ENCODE measurements around the gene C1QL3. TPM values are rescaled to one million over a fixed set of nuclear protein-coding genes. Genes with fewer than 3 reads are reported as not detected.
A peak's percentile ranks its signal among the peaks of the same experiment; 100 is the strongest.

Gene C1QL3
- total and polyA plus RNA-seq, 2 experiments from 2014 or later: 0.34 to 2.3 TPM

DNA sequence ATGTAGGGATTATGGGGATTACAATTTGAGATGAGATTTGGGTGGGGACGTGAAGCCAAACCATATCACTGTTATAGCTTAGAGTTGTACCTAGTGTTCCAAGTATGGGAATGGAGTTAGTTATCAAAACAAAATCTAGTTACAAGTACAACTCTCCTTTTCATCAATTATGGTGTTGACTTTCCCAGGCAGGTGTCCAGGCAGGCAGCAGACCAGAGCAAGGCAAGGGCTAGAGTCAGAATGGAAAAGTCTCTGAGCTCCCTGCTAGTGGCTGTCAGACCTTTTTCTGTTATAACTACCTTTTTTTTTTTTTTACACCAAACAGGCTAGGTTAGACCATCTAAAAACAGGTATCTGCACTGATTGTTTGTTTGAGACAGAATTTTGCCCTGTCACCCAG, 55.7 kb downstream of the C1QL3 start (continued):
- TF ChIP-seq ETS1 (IDR thresholded peaks at IDR 0.05) (no peak), EZH2 (IDR thresholded peaks at IDR 0.05; ENCODE audit: low read depth, unreplicated experiment) (no peak), ZNF114 (CRISPR knock-in tag; IDR thresholded peaks at IDR 0.05) (no peak), NANOG (IDR thresholded peaks at IDR 0.05; ENCODE audit: borderline replicate concordance) (no peak), POLR2AphosphoS5 (IDR thresholded peaks at IDR 0.05; ENCODE audit: low read depth) (no peak), STAT1 (IDR thresholded peaks at IDR 0.05; ENCODE audit: unreplicated experiment) (no peak), ZNF331 (CRISPR knock-in tag; IDR thresholded peaks at IDR 0.05; ENCODE audit: low read depth) (no peak), CREB1 (CRISPR knock-in tag; IDR thresholded peaks at IDR 0.05; ENCODE audit: low read depth) (no peak)
- TF ChIP-seq, protein P1, sequence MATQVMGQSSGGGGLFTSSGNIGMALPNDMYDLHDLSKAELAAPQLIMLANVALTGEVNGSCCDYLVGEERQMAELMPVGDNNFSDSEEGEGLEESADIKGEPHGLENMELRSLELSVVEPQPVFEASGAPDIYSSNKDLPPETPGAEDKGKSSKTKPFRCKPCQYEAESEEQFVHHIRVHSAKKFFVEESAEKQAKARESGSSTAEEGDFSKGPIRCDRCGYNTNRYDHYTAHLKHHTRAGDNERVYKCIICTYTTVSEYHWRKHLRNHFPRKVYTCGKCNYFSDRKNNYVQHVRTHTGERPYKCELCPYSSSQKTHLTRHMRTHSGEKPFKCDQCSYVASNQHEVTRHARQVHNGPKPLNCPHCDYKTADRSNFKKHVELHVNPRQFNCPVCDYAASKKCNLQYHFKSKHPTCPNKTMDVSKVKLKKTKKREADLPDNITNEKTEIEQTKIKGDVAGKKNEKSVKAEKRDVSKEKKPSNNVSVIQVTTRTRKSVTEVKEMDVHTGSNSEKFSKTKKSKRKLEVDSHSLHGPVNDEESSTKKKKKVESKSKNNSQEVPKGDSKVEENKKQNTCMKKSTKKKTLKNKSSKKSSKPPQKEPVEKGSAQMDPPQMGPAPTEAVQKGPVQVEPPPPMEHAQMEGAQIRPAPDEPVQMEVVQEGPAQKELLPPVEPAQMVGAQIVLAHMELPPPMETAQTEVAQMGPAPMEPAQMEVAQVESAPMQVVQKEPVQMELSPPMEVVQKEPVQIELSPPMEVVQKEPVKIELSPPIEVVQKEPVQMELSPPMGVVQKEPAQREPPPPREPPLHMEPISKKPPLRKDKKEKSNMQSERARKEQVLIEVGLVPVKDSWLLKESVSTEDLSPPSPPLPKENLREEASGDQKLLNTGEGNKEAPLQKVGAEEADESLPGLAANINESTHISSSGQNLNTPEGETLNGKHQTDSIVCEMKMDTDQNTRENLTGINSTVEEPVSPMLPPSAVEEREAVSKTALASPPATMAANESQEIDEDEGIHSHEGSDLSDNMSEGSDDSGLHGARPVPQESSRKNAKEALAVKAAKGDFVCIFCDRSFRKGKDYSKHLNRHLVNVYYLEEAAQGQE (IDR thresholded peaks at IDR 0.05; ENCODE audit: unreplicated experiment): no peak

Small RNA genes lying within 50 kb of the gene (small RNA-seq; reads per million reads assigned to genes)
- gene RNU2-18P (ENCODE audit: low replicate concordance): 4.5 reads per million, percentile 92 among the genes with 10 or more reads in this experiment

Other genes with a start within 250 kb of the C1QL3 start
- 3.5 and 4.8 TPM in 2 replicates for gene PTER, start 84.9 kb downstream of the C1QL3 start, total RNA-seq (2014; rRNA removed; shearing (Covaris generic))
- 4.4 and 4.9 TPM in 2 replicates for gene PTER, start 84.9 kb downstream of the C1QL3 start, polyA plus RNA-seq (2016; fragmentation: Nextera tagmentation; extraction: Ambion mirVana)